H9 (cell line): ENCODE data around the gene PCYT2. TPM values are rescaled to one million over a fixed set of nuclear protein-coding genes. Genes with fewer than 3 reads are reported as not detected.

Experiments used
- DNase-seq: peaks from one replicate; pipeline ENCODE4 v3.0.0-alpha.2; 2017
- H2AFZ ChIP-seq: one replicate; pipeline ENCODE4 v1.6.1; 2013; ENCODE audit warnings: mild to moderate bottlenecking, low read length, control low read depth, moderate library complexity
- H2AK5ac ChIP-seq: 2 replicates; pipeline ENCODE4 v1.6.1; 2013; ENCODE audit warnings: low read length, control low read depth, mixed read lengths; ENCODE audit not compliant: insufficient read length
- H2BK120ac ChIP-seq: one replicate; pipeline ENCODE4 v1.6.1; 2013; ENCODE audit warnings: low read depth, mild to moderate bottlenecking, low read length, control low read depth, inconsistent platforms; ENCODE audit not compliant: poor library complexity, severe bottlenecking
- H2BK12ac ChIP-seq: 2 replicates; pipeline ENCODE4 v1.6.1; 2013; ENCODE audit warnings: low read length, control low read depth, mixed read lengths, low read depth; ENCODE audit not compliant: insufficient read length
- H2BK15ac ChIP-seq: 2 replicates; pipeline ENCODE4 v1.6.1; 2013; ENCODE audit warnings: low read depth, low read length, control low read depth
- H2BK20ac ChIP-seq: one replicate; pipeline ENCODE4 v1.6.1; 2013; ENCODE audit warnings: low read depth, mild to moderate bottlenecking, low read length, control low read depth, inconsistent platforms; ENCODE audit not compliant: poor library complexity, severe bottlenecking
- H2BK5ac ChIP-seq: 2 replicates; pipeline ENCODE4 v1.6.1; 2013; ENCODE audit warnings: low read length, control low read depth, mixed read lengths; ENCODE audit not compliant: insufficient read length
- H3K14ac ChIP-seq: 2 replicates; pipeline ENCODE4 v1.6.1; 2013; ENCODE audit warnings: low read length, control low read depth; ENCODE audit not compliant: insufficient read depth
- H3K18ac ChIP-seq: 2 replicates; pipeline ENCODE4 v1.6.1; 2013; ENCODE audit warnings: low read depth, mild to moderate bottlenecking, mixed read lengths, low read length, control low read depth; ENCODE audit not compliant: insufficient read length
- H3K23ac ChIP-seq: 2 replicates; pipeline ENCODE4 v1.6.1; 2013; ENCODE audit warnings: low read length, control low read depth, mixed read lengths, low read depth; ENCODE audit not compliant: insufficient read length
- H3K23me2 ChIP-seq: 2 replicates; pipeline ENCODE4 v1.6.1; 2013; ENCODE audit warnings: low read depth, mild to moderate bottlenecking, mixed read lengths, low read length, control low read depth; ENCODE audit not compliant: insufficient read length, poor library complexity, severe bottlenecking
- H3K27ac ChIP-seq: 2 replicates; pipeline ENCODE4 v1.5.1; 2013; ENCODE audit warnings: low read length, control low read depth, mixed read lengths, low read depth; ENCODE audit not compliant: insufficient read length
- H3K27me3 ChIP-seq: 2 replicates; pipeline ENCODE4 v1.6.1; 2013; ENCODE audit warnings: low read length, control low read depth, inconsistent platforms; ENCODE audit not compliant: insufficient read depth
- H3K4ac ChIP-seq: 2 replicates; pipeline ENCODE4 v1.6.1; 2013; ENCODE audit warnings: low read depth, mild to moderate bottlenecking, control low read depth, inconsistent platforms, low read length, moderate library complexity
- H3K4me1 ChIP-seq: 2 replicates; pipeline ENCODE4 v1.6.1; 2013; ENCODE audit warnings: low read length, control low read depth, inconsistent platforms; ENCODE audit not compliant: insufficient read depth
- H3K4me2 ChIP-seq: 2 replicates; pipeline ENCODE4 v1.6.1; 2013; ENCODE audit warnings: low read length, control low read depth, mixed read lengths; ENCODE audit not compliant: insufficient read length, insufficient read depth
- H3K56ac ChIP-seq: 2 replicates; pipeline ENCODE4 v1.6.1; 2013; ENCODE audit warnings: low read depth, mild to moderate bottlenecking, mixed read lengths, low read length, control low read depth; ENCODE audit not compliant: insufficient read length
- H3K79me1 ChIP-seq: 2 replicates; pipeline ENCODE4 v1.6.1; 2013; ENCODE audit warnings: low read depth, mild to moderate bottlenecking, moderate library complexity, low read length, control low read depth, inconsistent platforms; ENCODE audit not compliant: insufficient read depth, poor library complexity, severe bottlenecking
- H3K79me2 ChIP-seq: 2 replicates; pipeline ENCODE4 v1.6.1; 2013; ENCODE audit warnings: low read length, control low read depth, inconsistent platforms; ENCODE audit not compliant: insufficient read depth
- H3K9ac ChIP-seq: 2 replicates; pipeline ENCODE4 v1.6.1; 2013; ENCODE audit warnings: low read length, control low read depth, mixed read lengths; ENCODE audit not compliant: insufficient read length; ENCODE audit errors: extremely low read depth
- H3K9me3 ChIP-seq: one replicate; pipeline ENCODE4 v1.6.1; 2013; ENCODE audit warnings: low read depth, low read length, inconsistent platforms; ENCODE audit not compliant: control insufficient read depth
- H3T11ph ChIP-seq: one replicate; pipeline ENCODE4 v1.6.1; 2013; ENCODE audit warnings: mild to moderate bottlenecking, low read length, control low read depth, inconsistent platforms
- H4K20me1 ChIP-seq: one replicate; pipeline ENCODE4 v1.6.1; 2013; ENCODE audit not compliant: control insufficient read depth, insufficient read length, insufficient read depth
- H4K5ac ChIP-seq: 2 replicates; pipeline ENCODE4 v1.6.1; 2013; ENCODE audit warnings: low read depth, mild to moderate bottlenecking, mixed read lengths, low read length, control low read depth; ENCODE audit not compliant: insufficient read length
- H4K8ac ChIP-seq: replicated peaks from 2 replicates; pipeline ENCODE4 v1.6.1; 2013; ENCODE audit warnings: low read length, control low read depth, mixed read lengths, low read depth; ENCODE audit not compliant: insufficient read length
- H4K91ac ChIP-seq: 2 replicates; pipeline ENCODE4 v1.6.1; 2013; ENCODE audit warnings: low read depth, mild to moderate bottlenecking, moderate library complexity, mixed read lengths, low read length, control low read depth; ENCODE audit not compliant: insufficient read length
- H3K27ac Mint-ChIP-seq, 3 experiments: 2 replicates in 2 of 3; 3 replicates in 1 of 3; pipeline ENCODE4 v1.8.0; 2020 to 2021; ENCODE audit warnings: mixed read lengths in 3 of 3, mild to moderate bottlenecking in 1 of 3, moderate library complexity in 1 of 3
- H3K27me3 Mint-ChIP-seq: 2 replicates; pipeline ENCODE4 v1.8.0; 2021; ENCODE audit warnings: low read depth, mild to moderate bottlenecking, moderate library complexity, mixed read lengths
- H3K36me3 Mint-ChIP-seq, 3 experiments: 2 replicates in 2 of 3; 3 replicates in 1 of 3; pipeline ENCODE4 v1.8.0; 2020 to 2021; ENCODE audit warnings: low read depth in 3 of 3, mixed read lengths in 3 of 3; ENCODE audit not compliant: insufficient read depth in 1 of 3
- H3K4me1 Mint-ChIP-seq, 2 experiments: 2 replicates each; pipeline ENCODE4 v1.8.0; 2020; ENCODE audit warnings: mixed read lengths in 2 of 2
- H3K4me3 Mint-ChIP-seq, 2 experiments: 2 replicates in 1 of 2; 3 replicates in 1 of 2; pipeline ENCODE4 v1.8.0; 2020 to 2021; ENCODE audit warnings: mild to moderate bottlenecking in 2 of 2, mixed read lengths in 2 of 2, moderate library complexity in 1 of 2
- H3K9me3 Mint-ChIP-seq, 2 experiments: 2 replicates in 1 of 2; 3 replicates in 1 of 2; pipeline ENCODE4 v1.8.0; 2020; ENCODE audit warnings: mild to moderate bottlenecking in 2 of 2, mixed read lengths in 2 of 2, moderate library complexity in 1 of 2
- CTCF ChIP-seq: fragments of 200-600 bp; sonication (generic); conservative IDR thresholded peaks from 3 replicates; pipeline ENCODE4 v1.8.0; 2021; ENCODE audit warnings: antibody characterized with exemption, mild to moderate bottlenecking
- WGBS: extraction: QIAGEN DNeasy Blood & Tissue Kit; methylation state at CpG from one replicate; pipeline ENCODE4 v1.1.7; 2013; ENCODE audit warnings: missing lambda C conversion rate, low lambda C conversion rate, mixed read lengths; ENCODE audit not compliant: insufficient read length; ENCODE audit errors: extremely low coverage; 5-methylcytosine and 5-hydroxymethylcytosine counted together
- total RNA-seq: library from RNA; stranded (reverse); gene quantifications from 2 replicates; pipeline ENCODE4 v1.2.1, GENCODE V29; 2021

The PCYT2 gene
- total RNA-seq, 1 experiment from 2014 or later: 24.5 TPM

GRCh38 chr17:81920612-81921536 lies 9.7 kb upstream of the PCYT2 start:
- Histone ChIP-seq H3K4ac (no peak overlapping the region), H4K8ac (no peak overlapping the region), H3K23ac (no peak overlapping the region), H2BK120ac (no peak overlapping the region), H4K91ac (no peak overlapping the region), H3K27me3 (no peaks in the 10 kb centered on the region), H3K9ac (no peak overlapping the region), H2AK5ac (no peak overlapping the region), H3K18ac (no peak overlapping the region), H3K9me3 (no peaks in the 10 kb centered on the region), H4K20me1 (no peaks in the 10 kb centered on the region), H2AFZ (no peak overlapping the region), H3K4me1 (peaks cover 3% of the 10 kb centered on the region; the same call in 1 of the 2 replicates), H2BK12ac (no peak overlapping the region), H3K79me1 (peaks cover 5% of the 10 kb centered on the region), H4K5ac (no peak overlapping the region), H2BK5ac (no peak overlapping the region), H3K79me2 (peaks cover 17% of the 10 kb centered on the region; the same call in 1 of the 2 replicates), H2BK15ac (no peak overlapping the region), H3K4me2 (no peak overlapping the region), H3K27ac (no peak overlapping the region), H2BK20ac (no peak overlapping the region), H3K23me2 (peaks cover 7% of the 10 kb centered on the region), H3K14ac (no peak overlapping the region), H3K56ac (no peak overlapping the region), H3T11ph (no peak overlapping the region)
- H3K4me1 Mint-ChIP-seq: peaks cover 38 to 42% of the 10 kb centered on the region in 2 experiments
- H3K27me3 Mint-ChIP-seq: no peaks in the 10 kb centered on the region
- TF ChIP-seq CTCF: no peak
- H3K27ac Mint-ChIP-seq: peak overlapping the region; percentile 70 to 94 (median 79); a peak in 5 of 7 replicates
- no peak overlapping the region; a peak in 1 of 5 replicates for H3K4me3 Mint-ChIP-seq
- no peaks in the 10 kb centered on the region; a peak in 1 of 5 replicates for H3K9me3 Mint-ChIP-seq
- DNase-seq: no peak
- no CpG with 5 or more reads among the region's 33 CpGs for WGBS
- peaks cover 12 to 35% (median 30%) of the 10 kb centered on the region in 3 experiments; a peak in 6 of 7 replicates for H3K36me3 Mint-ChIP-seq
